NCI-H2227 (cell line): ENCODE results near the gene TNS3.

Source experiments
- DNase-seq: peaks from one replicate; lab custom pipeline; 2025; ENCODE audit not compliant: unreplicated experiment; lab: John Stamatoyannopoulos, UW

Gene TNS3

GRCh38 chr7:47354831-47355541 is 226.9 kb downstream of the TNS3 start:
- no peak for DNase-seq

GRCh38 chr7:47354071-47354470 is 227.8 kb downstream of the TNS3 start:
- no peak for DNase-seq

- no peak for DNase-seq
These were observed 229.4 kb downstream of the TNS3 start for GRCh38 chr7:47352394-47352968.

GRCh38 chr7:47351233-47352154 is 230.4 kb downstream of the TNS3 start:
- DNase-seq = no peak

- DNase-seq = no peak
These were observed 231.5 kb downstream of the TNS3 start for GRCh38 chr7:47350425-47350824.

GRCh38 chr7:47349401-47349800 is 232.5 kb downstream of the TNS3 start:
- no peak for DNase-seq

GRCh38 chr7:47347816-47348385 is 234.0 kb downstream of the TNS3 start:
- DNase-seq = no peak

GRCh38 chr7:47347346-47347745 is 234.6 kb downstream of the TNS3 start:
- DNase-seq = no peak

GRCh38 chr7:47346377-47346914 is 235.5 kb downstream of the TNS3 start:
- DNase-seq = no peak

GRCh38 chr7:47345857-47346298 is 236.0 kb downstream of the TNS3 start:
- DNase-seq = no peak

- DNase-seq = no peak
These were observed 237.5 kb downstream of the TNS3 start for GRCh38 chr7:47344171-47344955.

- DNase-seq = no peak
These were observed 238.9 kb downstream of the TNS3 start for GRCh38 chr7:47343061-47343455.

- DNase-seq = no peak
These were observed 239.4 kb downstream of the TNS3 start for GRCh38 chr7:47342296-47343060.

GRCh38 chr7:47340517-47340916 is 241.4 kb downstream of the TNS3 start:
- DNase-seq = no peak

GRCh38 chr7:47338026-47338425 is 243.9 kb downstream of the TNS3 start:
- DNase-seq = no peak

- DNase-seq = no peak
These were observed 244.4 kb downstream of the TNS3 start for GRCh38 chr7:47337531-47337930.

- DNase-seq = no peak
These were observed 245.2 kb downstream of the TNS3 start for GRCh38 chr7:47336472-47337425.
